KMS-11 (cell line): ENCODE results near the gene DES.

Source experiments
- H2AFZ ChIP-seq: fragments of 200-600 bp; sonication (generic); 2 replicates; pipeline ENCODE4 v1.6.1; 2016; ENCODE audit warnings: antibody characterized with exemption, mixed run types, low read depth
- H3K27ac ChIP-seq: fragments of 200-600 bp; sonication (generic); 2 replicates; pipeline ENCODE4 v1.6.1; 2016; ENCODE audit warnings: mild to moderate bottlenecking, mixed run types
- H3K27me3 ChIP-seq: fragments of 200-600 bp; sonication (generic); 2 replicates; pipeline ENCODE4 v1.6.1; 2017; ENCODE audit warnings: mild to moderate bottlenecking, low read depth, mixed run types, moderate library complexity; ENCODE audit not compliant: insufficient read depth
- H3K36me3 ChIP-seq: fragments of 200-600 bp; sonication (generic); 2 replicates; pipeline ENCODE4 v1.6.1; 2017; ENCODE audit warnings: mild to moderate bottlenecking, mixed run types; ENCODE audit not compliant: insufficient read depth
- H3K4me1 ChIP-seq: fragments of 200-600 bp; sonication (generic); 2 replicates; pipeline ENCODE4 v1.6.1; 2016; ENCODE audit warnings: mild to moderate bottlenecking, low read depth, mixed run types; ENCODE audit not compliant: poor library complexity, severe bottlenecking
- H3K4me2 ChIP-seq: fragments of 200-600 bp; sonication (generic); 2 replicates; pipeline ENCODE4 v1.7.0; 2016; ENCODE audit warnings: mild to moderate bottlenecking, mixed run types
- H3K4me3 ChIP-seq: fragments of 200-600 bp; sonication (generic); IDR thresholded peaks from 2 replicates; pipeline ENCODE4 v1.6.1; 2017; ENCODE audit warnings: low read depth, low read length, mixed read lengths; ENCODE audit not compliant: insufficient read depth
- H3K79me2 ChIP-seq: fragments of 200-600 bp; sonication (generic); 2 replicates; pipeline ENCODE4 v1.6.1; 2016; ENCODE audit warnings: low read depth, mixed run types; ENCODE audit not compliant: insufficient read depth
- H3K9ac ChIP-seq: fragments of 200-600 bp; sonication (generic); 2 replicates; pipeline ENCODE4 v1.6.1; 2016; ENCODE audit warnings: mild to moderate bottlenecking, mixed run types
- H4K20me1 ChIP-seq: fragments of 200-600 bp; sonication (generic); 2 replicates; pipeline ENCODE4 v1.6.1; 2016; ENCODE audit warnings: mild to moderate bottlenecking, mixed run types; ENCODE audit not compliant: insufficient read depth
- CTCF ChIP-seq: fragments of 200-600 bp; sonication (generic); conservative IDR thresholded peaks from 2 replicates; pipeline ENCODE4 v1.6.1; 2017; ENCODE audit warnings: low read depth, mild to moderate bottlenecking, antibody characterized with exemption, low read length, moderate library complexity, mixed read lengths

DES gene

GRCh38 chr2:219415580-219416234, 2.5 kb upstream of the DES start:
- Histone ChIP-seq H3K27me3 (no peaks in the 10 kb centered on the region), H3K79me2 (no peaks in the 10 kb centered on the region), H3K9ac (no peak overlapping the region), H4K20me1 (no peaks in the 10 kb centered on the region), H3K4me2 (no peak overlapping the region), H3K4me3 (no peak overlapping the region), H3K27ac (no peak overlapping the region), H3K4me1 (no peaks in the 10 kb centered on the region), H3K36me3 (no peaks in the 10 kb centered on the region), H2AFZ (no peak overlapping the region)
- no peak for TF ChIP-seq CTCF

GRCh38 chr2:219416235-219416602, 2.0 kb upstream of the DES start:
- Histone ChIP-seq H3K4me1 (no peaks in the 10 kb centered on the region), H3K27me3 (no peaks in the 10 kb centered on the region), H3K36me3 (no peaks in the 10 kb centered on the region), H2AFZ (no peak overlapping the region), H3K27ac (no peak overlapping the region), H3K4me2 (no peak overlapping the region), H3K9ac (no peak overlapping the region), H3K4me3 (no peak overlapping the region), H4K20me1 (no peaks in the 10 kb centered on the region), H3K79me2 (no peaks in the 10 kb centered on the region)
- no peak for TF ChIP-seq CTCF

DNA sequence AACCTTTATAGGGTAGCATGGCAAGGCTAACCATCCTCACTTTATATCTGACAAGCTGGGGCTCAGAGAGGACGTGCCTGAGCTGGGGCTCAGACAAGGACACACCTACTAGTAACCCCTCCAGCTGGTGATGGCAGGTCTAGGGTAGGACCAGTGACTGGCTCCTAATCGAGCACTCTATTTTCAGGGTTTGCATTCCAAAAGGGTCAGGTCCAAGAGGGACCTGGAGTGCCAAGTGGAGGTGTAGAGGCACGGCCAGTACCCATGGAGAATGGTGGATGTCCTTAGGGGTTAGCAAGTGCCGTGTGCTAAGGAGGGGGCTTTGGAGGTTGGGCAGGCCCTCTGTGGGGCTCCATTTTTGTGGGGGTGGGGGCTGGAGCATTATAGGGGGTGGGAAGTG, 1.2 kb upstream of the DES start:
- TF ChIP-seq CTCF, result no peak
- Histone ChIP-seq H3K4me1 (no peaks in the 10 kb centered on the region), H2AFZ (no peak overlapping the region), H3K79me2 (no peaks in the 10 kb centered on the region), H3K9ac (no peak overlapping the region), H3K27me3 (no peaks in the 10 kb centered on the region), H4K20me1 (no peaks in the 10 kb centered on the region), H3K4me2 (no peak overlapping the region), H3K27ac (no peak overlapping the region), H3K36me3 (no peaks in the 10 kb centered on the region), H3K4me3 (no peak overlapping the region)

GRCh38 chr2:219417374-219417773, 803 bp upstream of the DES start:
- Histone ChIP-seq H2AFZ (no peak overlapping the region), H3K27ac (no peak overlapping the region), H3K79me2 (no peaks in the 10 kb centered on the region), H3K27me3 (no peaks in the 10 kb centered on the region), H3K4me3 (no peak overlapping the region), H3K4me2 (no peak overlapping the region), H3K9ac (no peak overlapping the region), H3K36me3 (no peaks in the 10 kb centered on the region), H4K20me1 (no peaks in the 10 kb centered on the region), H3K4me1 (no peaks in the 10 kb centered on the region)
- no peak for TF ChIP-seq CTCF
